A549 (cell line): ENCODE data around the gene BLTP2. TPM values are rescaled to one million over a fixed set of nuclear protein-coding genes. Genes with fewer than 3 reads are reported as not detected.

Experiments used
- ATAC-seq, 2 experiments: fragments of 200-7000 bp in 1 of 2; fragments of >200 bp in 1 of 2; cut with Nextera tagmentation in 1 of 2; cut with Tn5 transposase in 1 of 2; 3 replicates each; pipeline versions ENCODE4 v1.8.0 to v1.9.1; 2018 to 2020; ENCODE audit warnings: mild to moderate bottlenecking in 1 of 2, moderate library complexity in 1 of 2
- CTCF ChIA-PET: fragments of 300-600 bp; sonication (Branson Sonifier 250); formaldehyde crosslinking; extraction: SDS; loops from one replicate; lab custom pipeline; 2021; ENCODE audit warnings: antibody characterized with exemption, inconsistent platforms; lab: Yijun Ruan, JAX
- POLR2A ChIA-PET: fragments of 350-600 bp; formaldehyde crosslinking; extraction: SDS; loops from one replicate; lab custom pipeline; 2021; ENCODE audit warnings: antibody characterized with exemption, inconsistent platforms; lab: Yijun Ruan, JAX
- DNase-seq, 2 experiments: peaks; one replicate each; pipeline versions ENCODE4 v3.0.0 to v3.0.0-alpha.2; 2011 to 2016; ENCODE audit warnings: low read depth in 1 of 2, low spot score in 1 of 2
- FAIRE-seq: peaks from 2 replicates; lab custom pipeline; 2011; peaks lifted over from hg19 to GRCh38; lab: Jason Lieb, UNC
- H3K27ac ChIP-seq, 2 experiments: fragments of >200 bp; sonication (Bioruptor Twin); formaldehyde crosslinking; 3 replicates each; pipeline ENCODE4 v1.5.1; 2016 to 2017
- H3K4me1 ChIP-seq: fragments of >200 bp; sonication (Bioruptor Twin); formaldehyde crosslinking; 3 replicates; pipeline ENCODE4 v1.6.1; 2016
- H3K4me2 ChIP-seq: fragments of >200 bp; sonication (Bioruptor Twin); formaldehyde crosslinking; 3 replicates; pipeline ENCODE4 v1.6.1; 2016
- H3K4me3 ChIP-seq: fragments of >200 bp; sonication (Bioruptor Twin); formaldehyde crosslinking; 3 replicates; pipeline ENCODE4 v1.5.1; 2016
- H3K9me3 ChIP-seq: fragments of >200 bp; sonication (Bioruptor Twin); formaldehyde crosslinking; 3 replicates; pipeline ENCODE4 v1.6.1; 2016
- ATOH8 ChIP-seq: fragments of 250-450 bp; sonication (Bioruptor Pico); IDR thresholded peaks from 2 replicates; pipeline ENCODE4 v1.5.0; 2020; ENCODE audit warnings: low read depth, mild to moderate bottlenecking, moderate library complexity
- EHF ChIP-seq: fragments of 250-450 bp; sonication (Bioruptor Pico); IDR thresholded peaks from 2 replicates; pipeline ENCODE4 v1.5.0; 2020; ENCODE audit warnings: mild to moderate bottlenecking
- EHMT2 ChIP-seq: fragments of 200-600 bp; sonication (generic); IDR thresholded peaks from 2 replicates; pipeline ENCODE4 v1.6.1; 2016; ENCODE audit warnings: antibody characterized with exemption, low read depth, mild to moderate bottlenecking, moderate library complexity
- ESRRA ChIP-seq: fragments of 150-350 bp; IDR thresholded peaks from 2 replicates; pipeline ENCODE4 v1.6.1; 2014; ENCODE audit warnings: mild to moderate bottlenecking, low read length, borderline replicate concordance
- FOSB ChIP-seq: fragments of 250-450 bp; sonication (Bioruptor Pico); IDR thresholded peaks from 2 replicates; pipeline ENCODE4 v1.5.0; 2020; ENCODE audit warnings: mild to moderate bottlenecking, moderate library complexity
- GATA3 ChIP-seq: IDR thresholded peaks from 2 replicates; pipeline ENCODE4 v1.6.1; 2012; ENCODE audit warnings: borderline replicate concordance
- HEYL ChIP-seq: fragments of 250-450 bp; sonication (Bioruptor Pico); IDR thresholded peaks from 2 replicates; pipeline ENCODE4 v1.8.0; 2021; ENCODE audit warnings: mild to moderate bottlenecking, moderate library complexity
- HOXA7 ChIP-seq: fragments of 250-450 bp; sonication (Bioruptor Pico); IDR thresholded peaks from 2 replicates; pipeline ENCODE4 v1.5.0; 2020; ENCODE audit warnings: mild to moderate bottlenecking, moderate library complexity
- HOXB13 ChIP-seq: fragments of 250-450 bp; sonication (Bioruptor Pico); IDR thresholded peaks from 2 replicates; pipeline ENCODE4 v1.5.0; 2020; ENCODE audit warnings: low read depth, mild to moderate bottlenecking, moderate library complexity
- HOXB5 ChIP-seq: fragments of 250-450 bp; sonication (Bioruptor Pico); IDR thresholded peaks from 2 replicates; pipeline ENCODE4 v1.5.0; 2020; ENCODE audit warnings: mild to moderate bottlenecking, moderate library complexity
- KDM5A ChIP-seq: fragments of 200-600 bp; sonication (generic); IDR thresholded peaks from 2 replicates; pipeline ENCODE4 v1.6.1; 2016; ENCODE audit warnings: antibody characterized with exemption, mild to moderate bottlenecking
- MAZ ChIP-seq: fragments of 150-350 bp; IDR thresholded peaks from 2 replicates; pipeline ENCODE4 v1.6.1; 2014; ENCODE audit warnings: antibody characterized with exemption, low read depth, low read length, borderline replicate concordance
- NFE2L2 ChIP-seq: fragments of 150-350 bp; conservative IDR thresholded peaks from 2 replicates; pipeline ENCODE4 v1.6.1; 2014; ENCODE audit warnings: low read length
- PBX3 ChIP-seq: IDR thresholded peaks from 2 replicates; pipeline ENCODE4 v1.6.1; 2012
- ZC3H11A ChIP-seq: fragments of 450-650 bp; IDR thresholded peaks from 2 replicates; pipeline ENCODE4 v1.6.1; 2014; ENCODE audit warnings: antibody characterized with exemption, mild to moderate bottlenecking
- ZFP36 ChIP-seq: fragments of 450-650 bp; IDR thresholded peaks from 2 replicates; pipeline ENCODE4 v1.6.1; 2014; ENCODE audit warnings: borderline replicate concordance; ENCODE audit not compliant: partially characterized antibody
- WGBS: methylation state at CpG from one replicate; pipeline ENCODE4 v1.1.6; 2017; ENCODE audit errors: missing lambda C conversion rate; 5-methylcytosine and 5-hydroxymethylcytosine counted together
- polyA plus RNA-seq, 4 experiments: library from polyadenylated mRNA; depleted of rRNA in 3 of 4; stranded (reverse); fragments of >200 nt; fragmentation: RNase III in 1 of 4; extraction: RNeasy Plus Mini Kit Qiagen cat#74134 plus additional on column Dnase treatment in 1 of 4; gene quantifications; 2 replicates in 3 of 4; 3 replicates in 1 of 4; pipeline ENCODE4 v1.2.3, GENCODE V29; 2011 to 2017
- TF ChIP-seq, protein P1 (sequence below): fragments of 150-350 bp; IDR thresholded peaks from 2 replicates; pipeline ENCODE4 v1.6.1; 2014; ENCODE audit warnings: low read depth, mild to moderate bottlenecking, low read length
- TF ChIP-seq, protein P2 (sequence below): fragments of 450-650 bp; IDR thresholded peaks from 2 replicates; pipeline ENCODE4 v1.6.1; 2014; ENCODE audit warnings: antibody characterized with exemption

BLTP2 gene
- polyA plus RNA-seq, 2 of the 4 experiments (the other 2 are of a cell fraction): 81.1 to 150 TPM

GRCh38 chr17:28663723-28664122 lies 18.8 kb upstream of the BLTP2 start:
- no peak for TF ChIP-seq ZFP36
- TF ChIP-seq MAZ: no peak
- TF ChIP-seq ZC3H11A: no peak
- TF ChIP-seq, protein P1, sequence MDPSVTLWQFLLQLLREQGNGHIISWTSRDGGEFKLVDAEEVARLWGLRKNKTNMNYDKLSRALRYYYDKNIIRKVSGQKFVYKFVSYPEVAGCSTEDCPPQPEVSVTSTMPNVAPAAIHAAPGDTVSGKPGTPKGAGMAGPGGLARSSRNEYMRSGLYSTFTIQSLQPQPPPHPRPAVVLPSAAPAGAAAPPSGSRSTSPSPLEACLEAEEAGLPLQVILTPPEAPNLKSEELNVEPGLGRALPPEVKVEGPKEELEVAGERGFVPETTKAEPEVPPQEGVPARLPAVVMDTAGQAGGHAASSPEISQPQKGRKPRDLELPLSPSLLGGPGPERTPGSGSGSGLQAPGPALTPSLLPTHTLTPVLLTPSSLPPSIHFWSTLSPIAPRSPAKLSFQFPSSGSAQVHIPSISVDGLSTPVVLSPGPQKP: no peak
- no peak for TF ChIP-seq HOXB5 (CRISPR knock-in tag)
- TF ChIP-seq HOXB13 (CRISPR knock-in tag): no peak
- no peak for TF ChIP-seq ATOH8
- no peak for TF ChIP-seq NFE2L2
- no peak for TF ChIP-seq EHF
- TF ChIP-seq ESRRA: no peak
- TF ChIP-seq EHMT2: no peak
- no peak for TF ChIP-seq PBX3
- FAIRE-seq (no peak), DNase-seq (no peak), ATAC-seq (no peak)
- Histone ChIP-seq H3K4me3 (0 out of 3 replicates have a peak overlapping the region, but pooled peaks have one; percentile 74), H3K27ac (no peak overlapping the region), H3K4me2 (peak overlapping the region; percentile 85), H3K9me3 (no peaks in the 10 kb centered on the region), H3K4me1 (peaks cover 25% of the 10 kb centered on the region)
- CTCF ChIA-PET: interaction anchor here (0.5 to 7.1 kb wide), 9 partner anchors 11 to 149 kb away, joined by 3 to 81 read pairs (median 3); partner anchors contain the start of gene BLTP2
- POLR2A ChIA-PET: interaction anchor here (1.2 kb wide), 1 partner anchor 53 kb away, joined by 3 read pairs; no protein-coding TSS in a partner anchor

GRCh38 chr17:28662527-28662829 lies 17.5 kb upstream of the BLTP2 start:
- ATAC-seq: peak; percentile 38; a peak in 4 of 6 replicates
- no peak for TF ChIP-seq EHF
- no peak for TF ChIP-seq ESRRA
- TF ChIP-seq HOXA7 (CRISPR knock-in tag): peak; percentile 59; the same call in 1 of the 2 replicates
- TF ChIP-seq, protein P2, sequence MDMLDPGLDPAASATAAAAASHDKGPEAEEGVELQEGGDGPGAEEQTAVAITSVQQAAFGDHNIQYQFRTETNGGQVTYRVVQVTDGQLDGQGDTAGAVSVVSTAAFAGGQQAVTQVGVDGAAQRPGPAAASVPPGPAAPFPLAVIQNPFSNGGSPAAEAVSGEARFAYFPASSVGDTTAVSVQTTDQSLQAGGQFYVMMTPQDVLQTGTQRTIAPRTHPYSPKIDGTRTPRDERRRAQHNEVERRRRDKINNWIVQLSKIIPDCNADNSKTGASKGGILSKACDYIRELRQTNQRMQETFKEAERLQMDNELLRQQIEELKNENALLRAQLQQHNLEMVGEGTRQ: peak; percentile 16; the same call in 1 of the 2 replicates
- TF ChIP-seq HOXB5 (CRISPR knock-in tag): 0 out of 2 replicates have a peak, but pooled peaks have one; percentile 31
- 0 out of 2 replicates have a peak, but pooled peaks have one; percentile 24 for TF ChIP-seq FOSB (CRISPR knock-in tag)
- TF ChIP-seq GATA3: no peak
- TF ChIP-seq HEYL (CRISPR knock-in tag): no peak
- no peak; the same call in 1 of the 2 replicates for TF ChIP-seq KDM5A

More at GRCh38 chr17:28662527-28662829, 17.5 kb upstream of the BLTP2 start:
- ChIA-PET POLR2A (interaction anchor here (1.0 to 2.4 kb wide), 9 partner anchors 10 to 57 kb away, joined by 3 to 41 read pairs (median 9); partner anchors contain the start of genes BLTP2 and RPL23A), CTCF (interaction anchor here (1.1 to 7.1 kb wide), 9 partner anchors 9 to 141 kb away, joined by 3 to 81 read pairs (median 4); partner anchors contain the start of genes BLTP2 and PROCA1)
- WGBS: 3% methylated on average over 10 of the region's 10 CpGs
- H3K9me3 ChIP-seq: no peaks in the 10 kb centered on the region
- H3K4me1 ChIP-seq: peaks cover 31% of the 10 kb centered on the region
- peak overlapping the region; percentile 94 to 96 for H3K27ac ChIP-seq
- FAIRE-seq: no peak
- H3K4me3 ChIP-seq: peak overlapping the region; percentile 74
- DNase-seq: no peak
- peak overlapping the region; percentile 85 for H3K4me2 ChIP-seq
